Raji (cell line): ENCODE results near the gene FGF12.

Experiments
- POLR2A ChIP-seq: IDR thresholded peaks from 2 replicates; pipeline ENCODE4 v1.6.1; 2011; ENCODE audit warnings: low read depth, low read length, control low read depth; ENCODE audit not compliant: insufficient read depth

The FGF12 gene

DNA sequence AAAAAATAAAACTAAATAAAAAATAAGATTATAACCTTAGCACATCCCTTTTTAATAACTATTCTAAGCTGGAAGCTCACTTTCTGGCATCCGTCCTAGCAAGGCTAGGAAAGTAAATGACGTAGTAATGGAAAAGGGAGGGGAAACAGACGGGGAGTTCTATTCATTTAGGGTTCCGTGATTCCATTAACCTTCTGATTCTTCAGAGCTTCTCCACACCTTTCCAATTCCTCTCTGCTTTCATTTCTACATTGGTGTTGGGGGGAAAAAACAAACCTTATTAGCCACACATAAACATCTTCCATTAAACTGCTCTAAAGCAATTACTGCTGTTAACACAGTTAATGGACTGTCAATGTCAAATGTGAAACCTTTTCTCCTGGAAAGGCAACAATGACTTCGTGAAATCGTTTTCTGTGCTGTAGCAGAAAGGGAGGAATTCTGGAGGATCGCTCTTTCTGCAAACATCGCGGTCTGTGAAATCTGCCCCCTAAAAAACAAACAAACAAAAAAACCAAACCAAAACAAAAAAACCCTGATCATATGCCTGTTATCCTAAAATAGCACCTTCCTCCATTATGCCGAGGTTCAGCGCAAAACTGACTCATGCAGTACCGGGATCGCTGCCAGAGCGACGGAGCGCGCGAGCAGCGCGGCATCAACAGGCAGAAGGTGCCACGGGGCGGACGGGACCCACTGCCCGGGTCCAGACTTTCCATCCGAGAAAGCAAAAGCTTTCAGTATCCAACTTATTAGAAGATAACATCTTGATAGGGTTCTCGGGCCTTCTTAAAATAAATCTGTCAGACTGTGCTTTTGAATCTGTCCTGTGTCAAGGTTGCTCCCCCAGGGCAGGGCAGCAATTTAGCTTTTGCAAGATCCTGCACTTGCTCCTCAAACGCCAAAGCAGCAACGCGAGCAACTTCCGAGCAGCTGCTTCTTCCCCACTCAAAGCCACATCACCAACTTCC lies 156.2 kb downstream of the FGF12 start:
- no peak for TF ChIP-seq POLR2A

DNA sequence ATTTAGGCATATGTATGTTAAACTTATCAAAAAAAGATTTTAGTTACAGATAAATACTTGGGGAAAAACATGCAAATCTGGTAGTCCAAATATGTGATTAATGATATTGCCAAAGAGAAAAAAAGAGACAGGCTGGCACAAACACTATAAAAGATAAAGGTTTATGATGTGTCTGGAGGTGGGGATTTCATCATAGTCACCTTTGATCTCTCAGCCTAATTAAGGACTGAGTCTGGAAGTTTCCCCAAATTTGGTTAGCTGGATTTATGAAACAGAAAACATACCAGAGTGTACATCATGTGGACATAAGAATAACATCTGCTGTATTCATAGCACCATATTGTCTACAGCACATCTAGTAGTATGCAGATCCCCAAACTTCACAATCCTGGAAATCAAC lies 157.0 kb downstream of the FGF12 start:
- no peak for TF ChIP-seq POLR2A

DNA sequence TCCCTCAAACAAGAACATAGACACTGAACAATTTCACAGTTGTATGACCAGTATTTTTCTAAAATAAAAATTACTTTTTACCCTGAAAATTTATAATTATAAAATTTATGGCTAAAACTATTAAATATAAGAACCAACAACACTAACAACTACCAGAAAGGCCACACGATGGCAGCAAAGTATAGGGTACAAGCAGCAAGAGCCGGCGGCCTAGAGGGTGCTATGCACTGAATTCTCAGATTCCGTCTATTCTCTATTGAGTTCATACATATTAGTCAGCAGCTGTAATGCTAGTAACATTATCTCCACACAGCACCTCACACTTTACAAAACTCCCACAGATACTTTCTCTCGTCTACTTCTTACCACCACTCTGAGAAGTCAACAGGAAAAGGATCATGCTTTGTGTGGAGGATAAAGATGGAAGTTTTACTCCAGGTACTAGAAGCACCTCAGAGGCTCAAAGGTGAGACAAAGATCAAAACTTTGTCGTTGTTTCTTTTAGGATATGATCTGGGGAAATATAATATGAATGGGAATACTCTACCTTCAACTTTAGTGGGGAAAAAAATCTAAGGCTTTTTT lies 160.5 kb downstream of the FGF12 start:
- no peak for TF ChIP-seq POLR2A

GRCh38 chr3:192564611-192565010 lies 162.7 kb downstream of the FGF12 start:
- no peak for TF ChIP-seq POLR2A

DNA sequence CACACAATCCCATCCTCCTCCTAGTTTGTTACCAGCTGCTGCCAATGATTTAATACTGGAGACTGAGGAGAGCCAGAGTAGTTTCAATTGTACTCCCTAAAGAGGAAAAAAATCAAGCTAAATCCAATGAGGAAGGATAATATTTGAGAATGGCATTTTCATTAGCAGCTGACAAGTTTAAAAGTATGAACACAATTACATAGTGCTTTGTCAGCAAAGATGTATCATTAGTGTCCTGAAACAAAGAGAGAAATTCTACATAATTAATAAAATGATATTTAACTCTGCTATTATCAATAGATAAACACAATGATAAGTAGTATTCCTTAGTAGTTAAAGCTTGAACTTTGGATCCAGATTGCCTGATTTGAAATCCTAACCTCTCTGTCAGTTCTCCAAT lies 163.9 kb downstream of the FGF12 start:
- TF ChIP-seq POLR2A, result no peak

GRCh38 chr3:192553707-192554106 lies 173.6 kb downstream of the FGF12 start:
- TF ChIP-seq POLR2A, result no peak

DNA sequence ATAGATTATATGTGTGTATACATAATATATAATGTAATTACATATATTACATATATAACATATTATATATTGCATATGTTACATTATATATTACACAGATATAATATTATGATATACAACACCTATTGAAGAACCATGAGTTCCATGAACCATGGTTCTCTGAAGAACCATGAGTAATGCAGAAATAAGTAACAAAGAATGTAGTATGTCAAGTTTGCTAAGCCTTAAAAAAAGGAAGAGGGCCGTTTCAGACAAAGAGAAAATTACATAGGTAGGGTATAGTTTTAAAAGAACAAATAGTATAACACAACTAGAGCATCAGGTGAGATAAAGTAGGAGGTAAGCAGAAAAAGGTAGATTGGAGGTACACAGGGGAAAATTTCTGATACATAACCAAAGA lies 177.0 kb downstream of the FGF12 start:
- TF ChIP-seq POLR2A, result no peak

GRCh38 chr3:192545333-192545732 lies 182.0 kb downstream of the FGF12 start:
- no peak for TF ChIP-seq POLR2A

DNA sequence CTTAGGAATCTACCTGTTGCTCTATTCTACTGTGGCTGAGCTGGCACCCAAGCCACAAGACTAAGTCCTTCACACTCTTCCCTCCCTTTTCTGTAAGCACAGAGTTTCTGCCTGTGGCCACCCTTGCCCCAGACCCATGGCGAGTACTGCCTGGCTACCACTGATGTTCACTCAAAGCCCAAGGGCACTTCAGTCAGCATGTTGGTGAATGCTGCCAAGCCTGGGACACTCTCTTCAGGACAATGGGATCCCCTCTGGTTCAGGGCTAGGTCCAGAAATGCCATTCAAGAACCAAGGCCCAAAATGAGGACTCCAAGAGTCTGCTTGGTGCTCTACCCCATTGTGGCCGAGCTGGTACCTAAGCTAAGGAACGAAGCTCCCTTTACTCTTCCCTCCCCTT lies 184.2 kb downstream of the FGF12 start:
- no peak for TF ChIP-seq POLR2A

- no peak for TF ChIP-seq POLR2A
Measured at GRCh38 chr3:192516820-192517219, 210.5 kb downstream of the FGF12 start.

GRCh38 chr3:192515664-192516045 lies 211.7 kb downstream of the FGF12 start:
- TF ChIP-seq POLR2A, result no peak

DNA sequence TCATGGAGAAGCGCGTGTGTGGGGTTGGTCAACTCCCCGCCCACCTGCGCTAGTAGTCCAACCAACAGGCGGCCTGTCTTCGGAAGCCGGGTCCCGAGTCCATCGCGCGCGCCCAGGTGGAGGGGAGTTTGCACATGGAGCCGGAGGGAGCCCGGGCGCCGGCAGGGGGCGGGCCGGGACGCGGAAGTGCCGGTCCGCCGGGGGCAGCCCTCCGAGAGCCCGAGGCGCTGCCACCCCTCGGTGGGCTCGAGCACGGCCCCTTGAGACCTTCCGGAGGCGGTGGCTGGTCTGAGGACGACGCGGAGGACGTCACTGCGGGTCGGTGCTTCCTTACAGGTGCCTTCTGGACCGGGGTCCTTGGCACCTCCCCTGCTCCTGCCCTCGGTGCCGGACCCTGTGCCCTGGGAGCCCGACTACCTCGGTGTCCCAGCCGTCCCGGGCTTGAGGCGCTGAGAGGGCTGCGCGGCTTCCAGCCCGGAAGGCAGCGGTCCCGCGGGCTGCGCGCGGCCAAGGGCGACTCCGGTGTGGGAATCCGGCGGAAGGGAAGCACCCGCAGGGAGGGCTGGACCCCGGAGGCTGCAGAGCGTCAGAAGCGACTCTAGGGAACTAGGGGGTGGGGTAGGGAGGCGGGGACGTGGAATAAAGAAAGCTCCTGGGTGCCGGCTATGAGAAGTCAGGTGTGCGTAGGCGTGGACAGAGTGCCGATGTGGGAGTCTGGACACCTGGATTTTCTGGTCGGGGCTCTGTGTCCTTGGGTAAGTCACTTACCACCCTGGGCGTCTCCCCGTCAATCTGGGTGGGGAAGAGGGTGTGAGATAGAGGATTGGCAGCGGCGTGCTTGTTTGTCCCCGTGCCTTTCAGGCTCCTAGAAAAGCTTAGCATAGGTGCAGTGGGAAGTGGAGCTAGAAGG lies 212.3 kb downstream of the FGF12 start:
- no peak for TF ChIP-seq POLR2A

GRCh38 chr3:192514081-192514753 lies 213.1 kb downstream of the FGF12 start:
- no peak for TF ChIP-seq POLR2A

DNA sequence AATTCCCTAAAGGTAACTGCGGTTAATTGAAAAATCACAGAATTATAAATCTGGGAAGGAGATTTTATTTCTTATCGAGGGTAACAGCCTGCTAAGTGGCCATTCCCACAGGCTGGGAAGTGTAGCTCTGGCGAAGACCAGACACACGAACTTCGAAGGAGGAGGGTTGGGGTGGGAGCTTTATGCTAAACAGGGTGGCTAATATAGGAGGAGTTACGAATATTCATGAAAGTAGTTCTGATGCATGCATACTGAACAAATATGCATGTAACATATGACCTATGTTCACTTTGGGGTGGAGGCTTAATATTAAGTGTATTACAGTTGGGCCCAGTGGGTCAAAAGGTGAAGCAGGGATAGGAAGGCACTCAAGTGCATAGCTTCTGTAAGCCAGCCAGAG lies 221.6 kb downstream of the FGF12 start:
- no peak for TF ChIP-seq POLR2A

DNA sequence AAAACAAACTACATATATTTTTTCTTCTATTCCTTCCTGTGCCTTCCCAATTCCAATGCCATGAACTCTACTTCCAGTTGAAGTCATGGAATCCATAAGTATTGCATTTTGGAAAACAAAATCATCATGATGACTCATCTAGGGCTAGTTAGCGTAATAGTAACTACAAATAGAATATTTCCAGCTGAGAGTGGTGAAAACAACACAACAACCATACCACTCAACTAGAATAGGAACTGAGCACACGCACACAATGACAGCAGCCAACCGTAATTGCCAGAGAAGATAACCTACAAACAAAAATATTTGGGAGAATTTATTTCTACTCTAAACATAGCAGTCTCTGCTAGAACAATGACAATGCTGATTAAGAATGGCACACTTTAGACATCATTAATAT lies 225.9 kb downstream of the FGF12 start:
- no peak for TF ChIP-seq POLR2A
